Stimulated activated naive B cell treated with anti-CD40 and anti-IgM and Interleukin-4, amounts not matched to agents 10 μg/mL and 1 μg/mL and 100 μg/mL, for 72 hours (primary cell): ENCODE measurements around the gene CCDC169.

Experiments used
- ATAC-seq, 2 donors: fragments of 150-1000 bp; cut with Tn5 transposase; replicated peaks; 2 replicates each; pipeline ENCODE4 v1.10.0; 2021; ENCODE audit warnings: moderate library complexity in 1 of 2
- DNase-seq: peaks from one replicate; pipeline ENCODE4 v3.0.0; 2021
- H3K27ac Mint-ChIP-seq: one replicate; pipeline ENCODE4 v1.8.0; 2022; ENCODE audit warnings: mild to moderate bottlenecking, mixed read lengths
- H3K27me3 Mint-ChIP-seq, 2 donors: one replicate each; pipeline ENCODE4 v1.8.0; 2022; ENCODE audit warnings: mixed read lengths in 2 of 2
- H3K36me3 Mint-ChIP-seq, 2 donors: one replicate each; pipeline ENCODE4 v1.8.0; 2022; ENCODE audit warnings: mixed read lengths in 2 of 2, mild to moderate bottlenecking in 1 of 2
- H3K4me1 Mint-ChIP-seq, 2 donors: one replicate each; pipeline ENCODE4 v1.8.0; 2022; ENCODE audit warnings: mixed read lengths in 2 of 2, mild to moderate bottlenecking in 1 of 2
- H3K4me3 Mint-ChIP-seq, 2 donors: one replicate each; pipeline ENCODE4 v1.8.0; 2022; ENCODE audit warnings: mild to moderate bottlenecking in 2 of 2, mixed read lengths in 2 of 2, moderate library complexity in 1 of 2
- H3K9me3 Mint-ChIP-seq, 2 donors: one replicate each; pipeline ENCODE4 v1.8.0; 2022; ENCODE audit warnings: mixed read lengths in 2 of 2, mild to moderate bottlenecking in 1 of 2

Gene CCDC169

GRCh38 chr13:36183901-36184300 lies 113.7 kb downstream of the CCDC169 start:
- ATAC-seq = no peak
- Mint-ChIP-seq H3K27ac (no peak overlapping the region), H3K4me1 (no peaks in the 10 kb centered on the region), H3K9me3 (peaks cover 0 to 1% of the 10 kb centered on the region in 2 donors), H3K27me3 (no peaks in the 10 kb centered on the region), H3K4me3 (no peak overlapping the region), H3K36me3 (no peaks in the 10 kb centered on the region)
- no peak for DNase-seq
